Ovary (tissue), 9 donors: ENCODE data around the gene GRM2. TPM values are rescaled to one million over a fixed set of nuclear protein-coding genes. Genes with fewer than 3 reads are reported as not detected.

Experiments used
- DNase-seq, 5 donors: peaks; one replicate each; pipeline ENCODE4 v3.0.0-alpha.2; 2019 to 2020
- H3K27ac ChIP-seq, 2 donors: fragments of 200-600 bp; one replicate each; pipeline versions ENCODE4 v1.5.1 to v1.8.0; 2019 to 2022
- H3K27me3 ChIP-seq: fragments of 200-600 bp; one replicate; pipeline ENCODE4 v1.8.0; 2022
- H3K36me3 ChIP-seq: fragments of 200-600 bp; sonication (generic); one replicate; pipeline ENCODE4 v1.5.1; 2019
- H3K4me1 ChIP-seq: one replicate; pipeline ENCODE4 v1.8.1; 2013; ENCODE audit warnings: mild to moderate bottlenecking, moderate library complexity; ENCODE audit not compliant: insufficient read depth
- H3K4me3 ChIP-seq: fragments of 200-600 bp; sonication (generic); one replicate; pipeline ENCODE4 v1.5.1; 2017
- H3K9me3 ChIP-seq, 2 donors: fragments of 200-600 bp in 1 of 2; sonication (generic) in 1 of 2; one replicate each; pipeline versions ENCODE4 v1.5.1 to v1.8.1; 2013 to 2019; ENCODE audit warnings: mild to moderate bottlenecking in 1 of 2, moderate library complexity in 1 of 2
- CTCF ChIP-seq, 3 donors: fragments of 450-650 bp in 2 of 3; fragments of 200-600 bp in 1 of 3; IDR thresholded peaks; one replicate each; pipeline versions ENCODE4 v1.5.1 to v1.8.0; 2016 to 2022; ENCODE audit warnings: antibody characterized with exemption in 3 of 3, mild to moderate bottlenecking in 1 of 3
- EP300 ChIP-seq: sonication (generic); formaldehyde crosslinking; IDR thresholded peaks from one replicate; pipeline ENCODE4 v1.6.1; 2017; ENCODE audit warnings: antibody characterized with exemption
- POLR2A ChIP-seq: fragments of 450-650 bp; IDR thresholded peaks from one replicate; pipeline ENCODE4 v1.6.1; 2017; ENCODE audit warnings: antibody characterized with exemption, mild to moderate bottlenecking, moderate library complexity
- WGBS, 3 donors: extraction: QIAGEN DNeasy Blood & Tissue Kit in 1 of 3; methylation state at CpG; one replicate each; pipeline versions ENCODE4 v1.1.5 to v1.1.7; 2013 to 2017; 5-methylcytosine and 5-hydroxymethylcytosine counted together
- intact Hi-C, 4 donors: fragments of 100-400 bp; cut with DNase I; formaldehyde crosslinking; loops; one replicate each; pipeline versions ENCODE4 v1.11.0 to v1.15.1; 2022 to 2023
- polyA plus RNA-seq, 2 donors: library from polyadenylated mRNA; stranded (reverse); fragments of 200-250 nt in 1 of 2; fragments of 350-450 nt in 1 of 2; fragmentation: Illumina TruSeq in 1 of 2; extraction: RNeasy Lipid Tissue Mini Kit (QIAGEN cat#74804) in 1 of 2; gene quantifications; one replicate each; pipeline ENCODE4 v1.2.3, GENCODE V29; 2013 to 2014
- total RNA-seq, 7 donors: library from RNA; depleted of rRNA in 2 of 7; stranded (reverse); fragments of >200 nt in 2 of 7; fragmentation: NEBNext Ultra II Directional in 3 of 7; extraction: Animal tissue kit (Norgen Biotek cat#: 25700) in 3 of 7; gene quantifications; one replicate each; pipeline versions ENCODE4 v1.1.0 to v1.2.4, GENCODE V29; 2016 to 2023
- donor health status: DM: no; HTN: no; CAD: no; lungs with moderate emphysema.
- donor health status: DM: no; HTN: no; CAD: no.
- donor health status: Bipolar disorder and iron deficiency.
- donor health status: DM: yes; HTN: yes; CAD: no.
- donor health status: DM: no; HTN: no; CAD: no.
- donor health status: DM: yes; HTN: yes; CAD: no.

Gene GRM2
- total and polyA plus RNA-seq, 9 donors = 0.10 to 0.47 (median 0.28) TPM; not detected in 3

GRCh38 chr3:51670823-51671733 lies 35.8 kb upstream of the GRM2 start, which contains the start of gene TEX264:
TEX264 (plus strand) TSS chr3:51671252; CDS start chr3:51674305, 3,053 bp downstream.
- intact Hi-C loops = loop anchor here (1.0 to 10.0 kb wide), 4 partner anchors 169 to 286 kb away; partner anchors contain the start of genes DCAF1 (in 3 of the 4), MANF (in 1 of the 4) and RBM15B (in 1 of the 4)
- H3K27ac ChIP-seq = peak within 1 kb of the TSS; percentile 34 to 89
- peak within 1 kb of the TSS; percentile 99 for H3K4me3 ChIP-seq
- no peaks in the 10 kb centered on the region for H3K27me3 ChIP-seq
- H3K4me1 ChIP-seq = peaks cover 3% of the 10 kb centered on the region
- TF ChIP-seq EP300 (no peak), CTCF (IDR thresholded peaks at IDR 0.05) (no peak), POLR2A (peak; percentile 73)
- 0 to 1% (median 0%) methylated on average over 55 to 81 of the region's 81 CpGs for WGBS, 3 donors
- H3K9me3 ChIP-seq = no peaks in the 10 kb centered on the region
- no peaks in the 10 kb centered on the region for H3K36me3 ChIP-seq
- peak; percentile 86 to 93 (median 90) for DNase-seq

- intact Hi-C loops = loop anchor here in 3 of 4 donors (5.0 to 10.0 kb wide), 3 partner anchors 170 to 287 kb away; partner anchors contain the start of genes DCAF1 (in 3 of the 3), MANF (in 1 of the 3) and RBM15B (in 1 of the 3)
- WGBS, 3 donors = 5 to 8% (median 7%) methylated on average over 31 to 40 of the region's 40 CpGs
These were observed 35.0 kb upstream of the GRM2 start for GRCh38 chr3:51671734-51672475.

GRCh38 chr3:51673181-51673801 lies 33.6 kb upstream of the GRM2 start:
- H3K4me3 ChIP-seq = no peak overlapping the region
- no peaks in the 10 kb centered on the region for H3K36me3 ChIP-seq
- 69 to 83% (median 80%) methylated on average over 4 of the region's 4 CpGs for WGBS, 3 donors
- TF ChIP-seq POLR2A (no peak), EP300 (no peak), CTCF (IDR thresholded peaks at IDR 0.05) (no peak)
- peak in 1 of 5 donors; percentile 3 for DNase-seq
- H3K27me3 ChIP-seq = no peaks in the 10 kb centered on the region
- intact Hi-C loops = loop anchor here in 3 of 4 donors (5.0 to 10.0 kb wide), 3 partner anchors 171 to 288 kb away; partner anchors contain the start of genes DCAF1 (in 3 of the 3), MANF (in 1 of the 3) and RBM15B (in 1 of the 3)
- peaks cover 3% of the 10 kb centered on the region for H3K4me1 ChIP-seq
- H3K27ac ChIP-seq = no peak overlapping the region
- no peaks in the 10 kb centered on the region for H3K9me3 ChIP-seq

More at GRCh38 chr3:51671734-51672475, 35.0 kb upstream of the GRM2 start:
- H3K4me3 ChIP-seq = peak overlapping the region; percentile 99
- DNase-seq = peak; percentile 77 to 88 (median 83)
- no peaks in the 10 kb centered on the region for H3K36me3 ChIP-seq
- no peaks in the 10 kb centered on the region for H3K9me3 ChIP-seq
- peak overlapping the region; percentile 34 to 89 for H3K27ac ChIP-seq
- H3K4me1 ChIP-seq = peaks cover 3% of the 10 kb centered on the region
- no peaks in the 10 kb centered on the region for H3K27me3 ChIP-seq
- TF ChIP-seq CTCF (IDR thresholded peaks at IDR 0.05) (no peak), EP300 (no peak)
